Gastroesophageal sphincter (tissue), 3 donors: Measurements from ENCODE around the gene WDR90.

Source experiments
- EP300 ChIP-seq: sonication (generic); formaldehyde crosslinking; IDR thresholded peaks from one replicate; pipeline ENCODE4 v1.6.1; 2017; ENCODE audit warnings: antibody characterized with exemption, mild to moderate bottlenecking
- POLR2A ChIP-seq, 2 donors: fragments of 450-650 bp; IDR thresholded peaks; one replicate each; pipeline ENCODE4 v1.6.1; 2017; ENCODE audit warnings: antibody characterized with exemption in 2 of 2, mild to moderate bottlenecking in 2 of 2, moderate library complexity in 1 of 2
- POLR2AphosphoS5 ChIP-seq: sonication (generic); formaldehyde crosslinking; IDR thresholded peaks from one replicate; pipeline ENCODE4 v1.6.1; 2017; ENCODE audit warnings: antibody characterized with exemption
- TF ChIP-seq, protein P1 (sequence below), 4 experiments: fragments of 200-600 bp in 2 of 4; fragments of 450-650 bp in 2 of 4; sonication (generic) in 1 of 4; IDR thresholded peaks; one replicate each; pipeline ENCODE4 v1.5.1; 2017 to 2019; ENCODE audit warnings: antibody characterized with exemption in 4 of 4, mild to moderate bottlenecking in 2 of 4, moderate library complexity in 2 of 4

DNA sequence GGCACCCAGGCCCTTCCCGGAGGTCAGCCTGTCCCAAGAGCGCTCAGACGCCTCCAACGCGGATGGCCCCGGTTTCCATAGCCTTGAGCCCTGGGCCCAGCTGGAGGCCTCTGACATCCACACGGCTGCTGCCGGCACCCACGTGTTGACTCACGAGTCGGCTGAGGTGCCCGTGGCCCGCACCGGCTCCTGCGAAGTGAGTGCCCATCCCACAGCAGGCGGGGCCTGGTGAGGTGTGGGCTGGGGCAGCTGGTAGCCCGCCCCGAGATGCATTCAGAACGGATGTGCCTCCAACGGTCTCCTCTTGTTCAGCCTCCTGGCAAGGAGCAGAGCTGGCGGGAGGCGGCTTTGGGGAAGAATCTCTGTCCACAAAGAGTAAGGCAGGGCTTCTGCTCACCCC, 2.7 kb downstream of the WDR90 start:
- TF ChIP-seq POLR2A (IDR thresholded peaks at IDR 0.05) (no peak), POLR2AphosphoS5 (no peak), EP300 (no peak)
- TF ChIP-seq, protein P1, sequence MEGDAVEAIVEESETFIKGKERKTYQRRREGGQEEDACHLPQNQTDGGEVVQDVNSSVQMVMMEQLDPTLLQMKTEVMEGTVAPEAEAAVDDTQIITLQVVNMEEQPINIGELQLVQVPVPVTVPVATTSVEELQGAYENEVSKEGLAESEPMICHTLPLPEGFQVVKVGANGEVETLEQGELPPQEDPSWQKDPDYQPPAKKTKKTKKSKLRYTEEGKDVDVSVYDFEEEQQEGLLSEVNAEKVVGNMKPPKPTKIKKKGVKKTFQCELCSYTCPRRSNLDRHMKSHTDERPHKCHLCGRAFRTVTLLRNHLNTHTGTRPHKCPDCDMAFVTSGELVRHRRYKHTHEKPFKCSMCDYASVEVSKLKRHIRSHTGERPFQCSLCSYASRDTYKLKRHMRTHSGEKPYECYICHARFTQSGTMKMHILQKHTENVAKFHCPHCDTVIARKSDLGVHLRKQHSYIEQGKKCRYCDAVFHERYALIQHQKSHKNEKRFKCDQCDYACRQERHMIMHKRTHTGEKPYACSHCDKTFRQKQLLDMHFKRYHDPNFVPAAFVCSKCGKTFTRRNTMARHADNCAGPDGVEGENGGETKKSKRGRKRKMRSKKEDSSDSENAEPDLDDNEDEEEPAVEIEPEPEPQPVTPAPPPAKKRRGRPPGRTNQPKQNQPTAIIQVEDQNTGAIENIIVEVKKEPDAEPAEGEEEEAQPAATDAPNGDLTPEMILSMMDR (IDR thresholded peaks at IDR 0.05): no peak
